Calu3 (cell line): ENCODE results near the gene MOB1A. TPM values are rescaled to one million over a fixed set of nuclear protein-coding genes. Genes with fewer than 3 reads are reported as not detected.

Experiments used
- BruUV-seq: library from RNA; stranded (reverse); fragments of 400-500 nt; replicated peaks from 2 replicates; lab custom pipeline; 2021; lab: Mats Ljungman, UMichigan
- CTCF ChIA-PET: fragments of 300-600 bp; sonication (Branson Sonifier 250); formaldehyde crosslinking; loops from one replicate; lab custom pipeline; 2022; ENCODE audit warnings: antibody characterized with exemption; lab: Charles Lee
- DNase-seq: peaks from one replicate; pipeline ENCODE4 v3.0.0; 2022
- H3K27ac Mint-ChIP-seq: one replicate; pipeline ENCODE4 v1.8.0; 2022; ENCODE audit warnings: mixed read lengths; ENCODE audit not compliant: unreplicated experiment
- H3K27me3 Mint-ChIP-seq: one replicate; pipeline ENCODE4 v1.8.0; 2022; ENCODE audit warnings: mixed read lengths; ENCODE audit not compliant: unreplicated experiment
- H3K36me3 Mint-ChIP-seq: one replicate; pipeline ENCODE4 v1.8.0; 2022; ENCODE audit warnings: mild to moderate bottlenecking, moderate library complexity, mixed read lengths; ENCODE audit not compliant: insufficient read depth, unreplicated experiment
- H3K4me1 Mint-ChIP-seq: one replicate; pipeline ENCODE4 v1.8.0; 2022; ENCODE audit warnings: mild to moderate bottlenecking, low read depth, mixed read lengths; ENCODE audit not compliant: unreplicated experiment
- H3K4me3 Mint-ChIP-seq: one replicate; pipeline ENCODE4 v1.8.0; 2022; ENCODE audit warnings: mild to moderate bottlenecking, low read depth, moderate library complexity, mixed read lengths; ENCODE audit not compliant: unreplicated experiment
- H3K9me3 Mint-ChIP-seq: one replicate; pipeline ENCODE4 v1.8.0; 2022; ENCODE audit warnings: low read depth, mixed read lengths; ENCODE audit not compliant: unreplicated experiment
- CTCF ChIP-seq: fragments of 200-600 bp; IDR thresholded peaks from one replicate; pipeline ENCODE4 v1.8.0; 2022; ENCODE audit warnings: antibody characterized with exemption; ENCODE audit not compliant: unreplicated experiment
- intact Hi-C: fragments of 100-400 bp; cut with micrococcal nuclease; formaldehyde crosslinking; loops from one replicate; pipeline ENCODE4 v1.10.0; 2022; ENCODE audit not compliant: unreplicated experiment
- total RNA-seq: library from RNA; stranded (reverse); gene quantifications from 2 replicates; pipeline ENCODE4 v1.2.3, GENCODE V29; 2022

Gene MOB1A
- total RNA-seq, 1 experiment from 2014 or later, result 119 TPM

GRCh38 chr2:74198461-74199274 lies 20.0 kb upstream of the MOB1A start, which contains the start of gene MTHFD2:
Gene MTHFD2 (plus strand): TSS chr2:74198615. CDS start chr2:74198642, 27 bp downstream.
- Mint-ChIP-seq H3K36me3 (peaks cover 51% of the 10 kb centered on the region), H3K4me3 (peak within 1 kb of the TSS; percentile 95), H3K9me3 (peaks cover 4% of the 10 kb centered on the region), H3K27ac (peak within 1 kb of the TSS; percentile 98), H3K4me1 (peaks cover 23% of the 10 kb centered on the region), H3K27me3 (no peaks in the 10 kb centered on the region)
- DNase-seq, result peak; percentile 96
- CTCF ChIA-PET, result interaction anchor here (1.2 to 2.6 kb wide), 2 partner anchors 12 to 20 kb away, joined by 3 to 12 read pairs; partner anchors contain the start of gene MOB1A
- intact Hi-C loops, result loop anchor here (1.0 kb wide), 1 partner anchor 20 kb away; the partner anchor contains the start of gene MOB1A
- TF ChIP-seq CTCF, result peak; percentile 85
- BruUV-seq, result TSS peak; percentile 81

GRCh38 chr2:74198023-74198460 lies 19.4 kb upstream of the MOB1A start:
- no TSS peak for BruUV-seq
- intact Hi-C loops, result loop anchor here (1.0 kb wide), 1 partner anchor 20 kb away; the partner anchor contains the start of gene MOB1A
- H3K4me3 Mint-ChIP-seq, result peak overlapping the region; percentile 95
- CTCF ChIA-PET, result interaction anchor here (2.6 kb wide), 1 partner anchor 19 kb away, joined by 12 read pairs; the partner anchor contains the start of gene MOB1A
- TF ChIP-seq CTCF, result no peak
- peaks cover 4% of the 10 kb centered on the region for H3K9me3 Mint-ChIP-seq
- peaks cover 45% of the 10 kb centered on the region for H3K36me3 Mint-ChIP-seq
- H3K27ac Mint-ChIP-seq, result peak overlapping the region; percentile 98
- no peaks in the 10 kb centered on the region for H3K27me3 Mint-ChIP-seq
- H3K4me1 Mint-ChIP-seq, result peaks cover 23% of the 10 kb centered on the region
- no peak for DNase-seq

DNA sequence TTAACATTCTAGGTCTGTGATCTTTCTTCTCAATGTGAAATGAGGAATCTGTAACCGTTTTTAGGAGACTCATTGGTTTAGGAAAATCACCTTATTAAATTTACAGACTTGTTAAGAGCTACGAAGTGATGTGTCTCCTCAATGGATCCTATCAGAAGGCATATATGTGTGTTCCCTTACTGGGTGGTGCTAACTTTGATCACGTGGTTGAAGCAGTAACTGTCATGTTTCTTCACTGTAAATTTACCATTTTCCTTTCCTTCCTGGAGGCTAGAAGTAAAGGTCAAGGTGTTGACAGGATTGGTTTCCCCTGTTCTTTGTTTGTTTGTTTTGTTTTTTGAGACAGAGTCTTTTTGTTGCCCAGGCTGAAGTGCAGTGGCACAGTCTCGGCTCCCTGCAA lies 18.4 kb upstream of the MOB1A start:
- CTCF ChIA-PET, result no interaction called here
- DNase-seq, result no peak
- no peak overlapping the region for H3K4me3 Mint-ChIP-seq
- peaks cover 23% of the 10 kb centered on the region for H3K4me1 Mint-ChIP-seq
- intact Hi-C loops, result no loop called here
- peaks cover 36% of the 10 kb centered on the region for H3K36me3 Mint-ChIP-seq
- H3K27me3 Mint-ChIP-seq, result no peaks in the 10 kb centered on the region
- no TSS peak for BruUV-seq
- no peak overlapping the region for H3K27ac Mint-ChIP-seq
- peaks cover 4% of the 10 kb centered on the region for H3K9me3 Mint-ChIP-seq
- no peak for TF ChIP-seq CTCF

DNA sequence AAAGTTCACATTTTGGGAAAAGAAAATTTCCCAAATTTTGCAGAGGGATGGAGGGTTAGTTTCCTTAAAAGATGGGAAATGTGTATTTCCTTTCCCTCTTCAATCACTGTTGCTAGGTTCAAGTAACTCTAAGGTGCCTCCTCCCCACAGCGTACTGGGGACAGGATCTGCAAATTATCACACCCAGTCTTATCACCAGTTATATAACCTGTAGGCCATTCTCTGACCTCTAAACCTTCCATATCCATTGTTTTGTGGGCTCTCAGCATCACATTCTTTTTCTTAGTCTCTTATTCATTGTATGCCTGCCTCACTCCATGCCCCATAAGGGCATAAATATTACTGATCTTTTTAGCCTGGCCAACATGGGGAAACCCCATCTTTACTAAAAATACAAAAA lies 16.1 kb upstream of the MOB1A start:
- no peak for DNase-seq
- Mint-ChIP-seq H3K27me3 (no peaks in the 10 kb centered on the region), H3K4me1 (peaks cover 7% of the 10 kb centered on the region)

More for the DNA sequence above, 16.1 kb upstream of the MOB1A start:
- Mint-ChIP-seq H3K36me3 (peaks cover 23% of the 10 kb centered on the region), H3K27ac (no peak overlapping the region), H3K9me3 (peaks cover 4% of the 10 kb centered on the region), H3K4me3 (no peak overlapping the region)
- BruUV-seq, result no TSS peak
- intact Hi-C loops, result no loop called here
- CTCF ChIA-PET, result no interaction called here
- no peak for TF ChIP-seq CTCF
